Activated naive CD4-positive, alpha-beta T cell treated with anti-CD3 and anti-CD28 coated beads, Interleukin-2, amount 50 U/mL, for 16 hours (primary cell): ENCODE measurements around the gene ODAD2.
"Not testable (repeated sequence)": the region's sequence is repeated elsewhere in the genome, so short reads cannot be mapped to it uniquely, and the experiment has no call there.

Source experiments
- DNase-seq: peaks from one replicate; pipeline ENCODE4 v3.0.0-alpha.2; 2020

ODAD2 gene

DNA sequence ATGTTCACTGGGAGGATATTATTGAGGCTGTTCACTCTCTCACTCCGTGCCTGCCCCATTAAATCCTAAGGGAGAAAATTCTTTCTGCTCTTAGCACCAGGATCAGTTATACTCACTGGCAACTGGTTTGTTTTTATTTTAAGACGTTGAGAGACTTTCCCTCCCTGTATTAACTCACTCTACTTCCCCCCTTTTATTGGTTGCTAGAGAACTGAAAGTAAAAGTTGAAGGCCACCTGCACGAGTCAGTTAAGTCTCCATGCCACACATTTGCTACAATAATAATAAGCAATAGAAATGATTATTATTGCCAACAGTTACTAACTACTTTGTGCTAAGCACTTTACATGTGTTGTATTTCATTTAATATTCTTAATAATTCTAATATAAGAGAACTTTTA is 40.5 kb downstream of the ODAD2 start:
- not testable (repeated sequence) for DNase-seq

DNA sequence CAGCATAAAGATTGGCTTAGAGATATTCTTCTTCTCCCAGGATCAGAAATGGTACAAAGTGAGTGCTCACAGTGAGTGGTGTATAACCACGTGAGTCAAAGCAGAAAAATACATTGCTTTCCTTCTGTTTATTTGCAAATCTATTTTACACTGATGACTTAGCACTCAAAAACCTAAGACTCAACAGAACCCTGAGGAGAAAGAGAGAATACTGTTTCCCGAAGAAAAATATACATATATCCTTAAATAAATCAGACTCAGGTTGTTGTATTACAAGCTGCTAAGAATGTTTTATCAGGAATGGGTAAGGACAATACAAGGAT is 48.7 kb downstream of the ODAD2 start:
- DNase-seq, result no peak

DNA sequence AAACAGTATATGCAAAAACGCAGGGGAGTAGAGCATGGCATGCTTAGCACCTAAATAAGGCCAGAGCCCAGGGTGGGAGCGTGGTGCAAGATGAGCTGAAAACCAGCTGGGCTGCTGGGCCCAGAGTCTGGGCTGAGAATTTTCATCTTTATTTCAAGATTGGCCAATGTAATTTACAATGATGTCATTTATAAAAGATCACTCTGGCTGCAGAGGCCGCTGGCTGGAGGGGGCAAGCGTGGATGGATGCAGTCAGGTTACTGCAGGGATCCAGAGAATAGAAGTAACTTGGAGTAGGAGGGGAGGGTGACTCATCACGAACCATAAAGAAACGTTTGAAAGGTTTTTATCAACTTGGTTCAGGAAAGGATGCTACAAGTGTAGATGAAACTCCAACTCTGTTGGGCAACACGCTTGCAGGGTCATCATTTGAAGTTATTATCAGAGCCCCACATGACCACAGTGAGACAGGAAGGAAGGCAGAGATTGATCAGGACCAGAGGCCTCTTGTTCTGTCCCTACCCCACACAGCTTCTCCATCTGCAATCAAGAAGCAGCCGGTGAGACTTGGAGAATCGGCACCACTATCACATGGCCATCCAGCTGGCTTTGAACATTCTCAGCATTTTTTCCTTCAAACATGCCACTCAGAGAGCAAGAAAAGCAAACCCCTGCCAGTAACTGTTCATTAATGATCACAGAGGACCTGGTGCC is 49.2 kb downstream of the ODAD2 start:
- no peak for DNase-seq

DNA sequence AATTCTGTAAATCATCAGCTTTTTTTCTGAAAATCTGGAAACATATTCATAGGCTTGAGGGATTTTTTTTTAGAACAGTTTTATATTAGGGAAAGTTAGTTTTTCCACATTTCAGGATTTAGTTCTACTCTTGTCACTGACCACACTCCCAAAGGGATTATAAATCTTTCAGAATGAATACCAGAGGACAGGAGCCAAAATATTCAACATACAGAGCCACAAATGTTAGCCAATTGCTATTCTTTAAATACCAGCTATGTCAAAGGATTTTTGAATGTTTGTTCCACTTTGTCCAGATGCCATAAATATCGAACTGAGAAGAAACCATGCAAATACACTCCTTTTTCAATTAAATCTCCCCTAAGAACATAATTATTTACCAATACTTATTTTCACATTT is 50.7 kb downstream of the ODAD2 start:
- no peak for DNase-seq

DNA sequence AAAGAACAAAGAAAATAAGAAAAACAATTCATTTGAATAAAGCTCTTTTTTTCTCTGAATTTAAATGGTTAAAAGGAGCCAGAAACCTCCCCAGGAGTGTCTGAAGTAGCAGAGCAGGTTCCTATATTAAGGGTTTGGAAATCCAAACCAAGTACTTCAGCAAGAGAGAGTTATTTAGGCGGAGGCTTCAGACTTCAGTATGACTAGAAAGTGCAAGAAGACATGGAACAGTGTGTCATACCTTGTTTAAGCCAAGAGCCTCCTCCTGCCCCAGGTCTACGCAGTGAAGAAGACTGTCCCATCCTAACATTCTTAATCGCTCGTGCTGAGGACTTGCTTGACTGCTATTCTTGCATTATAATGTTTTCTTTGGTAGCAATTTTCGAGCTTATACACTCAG is 51.3 kb downstream of the ODAD2 start:
- DNase-seq, result no peak

DNA sequence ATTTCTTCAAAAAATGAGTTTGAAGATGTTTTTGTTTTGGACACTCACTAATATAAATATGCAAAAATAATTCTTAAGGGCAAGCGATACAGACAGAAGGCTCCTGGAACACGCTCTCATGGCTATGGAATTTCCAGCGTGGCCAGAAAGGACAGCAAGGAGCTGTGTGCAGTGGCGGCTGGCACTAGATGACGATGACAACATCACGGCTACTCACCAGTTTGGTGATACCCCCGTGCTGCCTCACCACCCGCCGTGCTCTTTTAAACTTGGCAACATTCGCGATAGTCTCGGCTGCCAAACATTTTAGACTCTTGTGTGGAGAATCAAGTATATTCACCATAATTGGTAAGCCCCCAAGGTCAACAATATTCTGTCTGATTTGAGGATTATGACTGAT is 54.9 kb downstream of the ODAD2 start:
- no peak for DNase-seq

DNA sequence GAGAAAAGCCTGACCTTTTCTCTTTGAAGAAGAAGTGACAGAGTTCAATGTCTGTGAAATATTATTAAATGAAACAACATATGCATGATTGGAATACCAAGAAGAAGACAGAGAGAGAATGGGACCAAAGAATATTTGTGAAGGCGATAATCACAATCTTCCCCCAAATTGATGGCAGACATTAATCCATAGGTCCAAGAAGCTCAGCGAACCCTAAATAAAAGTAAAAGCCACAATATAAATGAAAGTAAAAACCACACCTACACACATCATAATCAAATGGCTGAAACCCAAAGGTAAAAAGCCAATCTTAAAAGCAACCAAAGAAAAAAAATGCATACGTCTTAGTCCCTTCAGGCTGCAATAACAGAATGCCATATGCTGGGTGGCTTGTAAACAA is 84.0 kb downstream of the ODAD2 start:
- DNase-seq, result no peak

DNA sequence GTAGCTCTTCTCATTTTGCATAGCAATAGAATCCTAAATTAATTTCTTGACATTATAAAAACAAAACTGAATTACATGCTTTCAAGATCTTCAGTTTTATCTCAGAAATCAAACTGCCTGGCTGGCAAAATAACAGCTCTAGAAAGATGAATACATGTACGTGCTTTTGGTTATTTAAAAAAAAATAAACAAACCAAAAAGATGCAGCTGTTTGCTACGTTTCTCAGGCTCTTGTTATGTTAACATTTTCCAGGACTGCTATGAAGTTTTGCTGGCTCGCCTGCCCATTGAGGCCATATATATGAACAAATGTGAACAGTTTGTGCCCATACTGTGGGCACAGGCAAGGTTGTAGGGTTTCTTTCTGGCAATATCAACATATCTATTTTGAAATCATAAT is 86.6 kb downstream of the ODAD2 start:
- DNase-seq, result no peak

DNA sequence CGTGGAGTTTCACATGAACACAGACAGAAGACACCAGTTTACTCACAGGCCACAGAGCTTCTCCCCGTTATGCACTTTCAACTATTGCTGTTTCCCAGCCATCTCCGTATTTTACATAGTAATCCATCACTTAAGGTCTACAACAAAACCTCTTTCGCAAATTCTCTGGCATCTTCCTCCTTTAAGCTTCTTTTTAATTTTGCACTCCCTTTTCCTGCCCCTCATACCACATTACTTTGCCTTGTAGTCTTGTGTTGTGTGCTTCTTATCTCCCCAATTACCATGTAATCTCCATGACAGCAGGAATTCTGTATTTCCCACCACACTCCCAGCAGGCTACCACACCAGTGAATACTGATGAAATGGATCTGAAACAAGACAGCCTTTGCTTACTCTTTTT is 87.3 kb downstream of the ODAD2 start:
- DNase-seq, result no peak

DNA sequence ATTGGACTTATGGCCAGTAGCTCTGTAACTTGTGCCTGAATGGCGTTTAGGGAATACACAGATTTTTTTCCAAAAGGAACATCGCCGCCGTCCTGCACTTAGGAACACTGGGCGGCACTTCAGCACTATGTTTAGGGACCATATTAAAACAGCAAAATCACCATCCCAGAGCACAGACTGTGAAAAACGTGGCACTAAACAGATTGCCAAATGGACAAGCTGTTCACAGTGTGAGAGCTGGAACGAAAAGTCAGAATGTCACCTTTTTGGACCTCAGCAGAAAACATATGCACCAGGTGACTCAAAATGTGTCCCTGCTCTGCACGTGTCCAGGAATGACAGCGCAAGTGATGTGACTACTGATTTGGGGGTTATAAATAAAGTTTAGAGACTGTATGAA is 87.9 kb downstream of the ODAD2 start:
- no peak for DNase-seq

DNA sequence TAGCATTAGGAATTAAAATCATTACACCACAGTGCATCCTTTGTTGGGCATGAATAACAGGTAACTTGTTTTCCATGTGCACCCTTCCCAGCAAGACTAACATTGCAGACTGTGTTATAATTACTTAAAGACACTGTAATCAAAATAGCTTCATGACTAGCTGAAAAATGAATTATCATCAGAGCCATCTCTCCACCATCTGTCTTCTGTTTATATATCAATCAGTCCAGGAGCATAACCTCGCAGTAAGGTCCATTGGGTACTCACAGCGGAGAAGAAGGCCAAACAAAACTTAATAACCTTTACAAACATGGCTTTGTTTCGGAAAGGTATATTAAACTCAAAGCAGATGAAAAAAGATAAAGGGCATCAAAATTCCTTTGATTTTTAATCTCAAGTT is 90.6 kb downstream of the ODAD2 start:
- DNase-seq, result no peak

DNA sequence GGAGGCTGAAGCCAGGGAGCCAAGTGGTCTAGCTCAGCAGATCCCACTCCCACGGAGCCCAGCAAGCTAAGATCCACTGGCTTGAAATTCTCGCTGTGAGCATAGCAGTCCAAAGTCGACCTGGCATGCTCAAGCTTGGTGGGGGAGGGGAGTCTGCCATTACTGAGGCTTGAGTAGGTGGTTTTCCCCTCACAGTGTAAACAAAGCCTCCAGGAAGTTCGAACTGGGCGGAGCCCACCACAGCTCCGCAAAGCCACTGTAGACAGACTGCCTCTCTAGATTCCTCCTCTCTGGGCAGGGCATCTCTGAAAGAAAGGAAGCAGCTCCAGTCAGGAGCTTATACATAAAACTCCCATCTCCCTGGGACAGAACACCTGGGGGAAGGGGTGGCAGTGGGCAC is 99.4 kb downstream of the ODAD2 start:
- not testable (repeated sequence) for DNase-seq

DNA sequence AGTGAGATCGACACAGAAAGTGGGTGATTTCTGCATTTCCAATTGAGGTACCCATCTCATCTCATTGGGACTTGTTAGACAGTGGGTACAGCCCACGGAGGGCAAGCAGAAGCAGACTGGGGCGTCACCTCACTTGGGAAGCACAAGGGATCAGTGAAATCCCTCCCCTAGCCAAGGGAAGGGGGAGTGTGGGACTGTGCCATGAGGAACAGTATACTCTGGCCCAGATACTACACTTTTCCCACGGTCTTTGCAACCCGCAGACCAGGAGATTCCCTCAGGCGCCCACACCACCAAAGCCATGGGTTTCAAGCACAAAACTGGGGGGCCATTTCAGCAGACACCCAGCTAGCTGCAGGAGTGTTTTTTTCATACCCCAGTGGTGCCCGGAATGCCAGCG is 99.8 kb downstream of the ODAD2 start:
- DNase-seq, result no peak

DNA sequence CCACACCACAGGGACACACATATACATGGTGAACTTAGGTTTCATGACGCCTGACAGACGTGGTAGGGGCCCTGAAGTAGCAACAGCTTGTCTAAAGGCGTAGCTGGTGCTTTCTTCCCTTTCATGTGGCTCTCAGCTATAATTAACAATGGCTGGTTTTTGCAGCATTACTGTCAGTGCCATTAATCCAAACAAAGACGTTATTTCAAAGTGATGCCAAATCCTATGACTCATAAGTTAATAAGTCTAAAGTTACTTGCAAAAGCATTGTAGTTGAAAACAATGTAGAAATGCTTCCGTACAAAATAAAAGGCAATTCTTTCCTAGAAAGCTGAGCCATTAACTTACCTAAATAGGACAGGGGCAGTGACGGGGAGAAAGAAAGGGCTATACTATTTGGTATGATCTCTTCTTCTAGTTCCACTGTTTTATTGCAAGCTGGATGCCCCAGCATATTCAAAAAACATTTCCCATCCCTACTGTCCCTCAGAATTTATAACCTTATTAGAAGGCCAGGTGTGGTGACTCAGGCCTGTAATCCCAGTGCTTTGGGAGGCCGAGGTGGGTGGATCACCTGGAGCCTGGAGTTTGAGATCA is 105.4 kb downstream of the ODAD2 start:
- DNase-seq, result no peak

DNA sequence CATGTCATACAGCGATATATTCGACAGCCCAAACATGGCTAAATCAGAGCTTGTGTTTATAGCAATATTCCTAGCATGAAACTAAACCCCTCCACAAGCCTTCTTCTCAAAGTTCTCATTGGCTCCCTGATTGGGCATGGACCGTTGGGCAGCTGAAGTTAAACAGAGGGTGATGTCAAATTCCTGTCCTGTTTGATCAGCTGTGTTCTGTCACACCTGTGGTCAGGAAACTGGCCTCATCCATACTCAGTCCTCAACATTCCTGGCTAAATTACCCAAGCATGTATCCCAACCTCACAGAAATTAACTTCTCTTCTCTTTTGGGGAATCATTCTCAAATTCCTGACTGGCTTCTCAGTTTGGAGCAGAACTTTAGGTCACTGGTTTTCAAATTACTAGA is 107.9 kb downstream of the ODAD2 start:
- no peak for DNase-seq

DNA sequence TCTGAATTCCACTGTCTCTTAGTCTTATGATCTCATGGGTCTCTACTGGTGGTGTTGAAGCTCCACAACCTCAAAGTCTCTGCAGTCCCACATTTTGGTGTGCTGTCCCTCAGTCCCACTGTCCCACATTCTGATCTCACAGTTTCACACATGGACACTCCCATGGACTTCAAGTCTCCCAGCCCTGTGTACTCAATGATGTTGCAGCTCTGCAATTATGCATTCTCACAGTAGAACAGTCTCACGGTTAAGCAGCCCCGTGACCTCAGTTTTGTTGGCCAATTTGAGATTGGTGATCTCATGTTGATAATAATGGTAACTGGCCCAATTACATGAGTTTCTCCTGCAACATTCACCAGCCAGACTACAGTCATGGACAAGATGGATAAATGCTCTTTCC is 109.4 kb downstream of the ODAD2 start:
- no peak for DNase-seq

DNA sequence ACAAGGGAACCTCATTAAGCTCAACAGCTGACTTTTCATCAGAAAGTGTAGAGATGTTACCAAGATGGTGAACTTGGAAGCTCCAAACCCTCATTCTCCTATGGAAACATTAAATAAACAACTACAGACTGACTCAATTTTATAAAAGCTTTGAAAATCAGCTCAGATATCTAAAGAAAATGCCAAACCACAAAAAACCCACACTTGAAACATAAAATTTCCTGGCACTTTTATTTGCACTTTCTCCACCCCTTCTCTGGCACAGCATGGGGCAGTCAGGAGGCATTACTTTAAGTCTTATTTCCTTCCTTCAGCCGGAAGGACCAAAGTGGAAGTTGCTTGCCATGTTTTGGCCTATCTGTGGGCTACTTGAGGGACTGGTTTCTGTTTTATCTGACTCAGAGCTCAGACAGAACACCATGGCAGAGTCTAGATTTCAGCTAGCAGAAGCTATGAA is 114.7 kb downstream of the ODAD2 start:
- no peak for DNase-seq

DNA sequence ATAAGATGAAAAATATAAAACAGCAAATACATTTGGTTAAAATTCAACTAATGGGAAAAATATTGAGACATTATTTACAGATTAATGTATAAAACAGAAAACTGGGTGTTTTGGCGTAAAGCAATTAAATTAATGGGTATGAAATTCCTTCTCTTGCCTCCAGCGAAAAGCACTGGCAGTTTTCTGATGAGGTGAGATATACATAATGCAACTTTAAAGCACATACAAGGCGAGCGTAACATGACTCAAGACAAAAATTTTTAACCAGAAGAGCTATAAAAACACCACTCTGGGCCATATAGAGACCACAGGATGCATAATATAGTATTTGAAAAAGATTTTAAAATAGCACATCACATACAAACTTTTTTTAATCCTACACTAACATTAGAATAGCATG is 120.6 kb downstream of the ODAD2 start:
- DNase-seq, result no peak

DNA sequence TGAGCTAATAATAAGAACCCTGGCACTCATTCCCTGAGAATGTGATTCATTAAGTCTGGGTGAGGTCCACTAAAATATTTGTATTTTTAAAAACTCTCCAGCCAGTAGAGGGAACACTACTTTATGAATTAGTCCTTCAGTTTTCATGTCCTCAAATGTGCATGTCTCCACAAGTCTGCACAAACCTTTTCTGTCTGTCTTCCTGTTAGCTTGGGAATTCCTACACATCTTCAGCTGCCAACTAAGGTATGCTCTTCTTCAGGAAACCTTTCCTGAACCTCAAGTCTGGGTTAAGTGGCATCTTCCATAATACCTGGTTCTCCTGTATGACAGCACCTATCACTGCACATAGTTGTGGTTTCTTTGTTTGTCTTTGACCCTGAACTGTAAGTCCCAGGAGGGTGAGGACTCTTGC is 133.7 kb downstream of the ODAD2 start:
- no peak for DNase-seq

DNA sequence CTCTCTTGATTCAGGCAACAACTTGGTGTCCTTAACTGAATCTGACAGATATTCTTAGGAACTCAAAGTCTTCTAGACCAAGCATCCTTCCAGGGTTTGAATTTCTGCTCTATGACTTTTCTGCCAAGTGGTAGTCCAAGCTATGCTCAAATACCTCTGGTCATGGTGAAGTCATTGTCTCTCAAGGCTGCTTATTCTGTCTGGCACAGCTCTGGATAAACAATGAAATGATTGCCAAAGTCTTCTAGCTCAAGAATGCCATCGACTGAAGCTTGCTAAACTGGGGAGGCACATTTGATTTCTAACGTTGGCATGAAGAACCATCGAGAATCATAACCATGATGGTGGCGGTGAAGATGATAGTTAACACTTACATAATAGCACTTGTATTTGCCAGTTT is 137.1 kb downstream of the ODAD2 start:
- no peak for DNase-seq

DNA sequence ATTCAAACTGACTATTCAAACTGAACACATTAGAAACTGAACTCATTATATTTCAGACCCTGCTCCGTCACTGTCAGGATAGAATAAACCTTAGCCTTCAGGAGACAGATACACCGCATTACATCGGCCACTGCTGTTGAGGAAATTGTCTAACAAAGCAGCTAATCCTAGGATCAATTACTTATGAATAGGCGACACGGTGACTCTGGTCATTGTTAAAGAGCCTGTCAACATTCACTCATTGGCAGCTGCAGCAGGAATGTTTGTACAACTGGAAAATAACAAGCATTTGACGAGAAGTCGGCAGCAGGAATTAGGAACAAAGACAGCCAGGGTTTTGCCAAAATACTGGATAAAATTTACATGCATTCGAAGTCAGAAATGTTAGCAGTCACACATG is 141.3 kb downstream of the ODAD2 start:
- DNase-seq, result no peak

DNA sequence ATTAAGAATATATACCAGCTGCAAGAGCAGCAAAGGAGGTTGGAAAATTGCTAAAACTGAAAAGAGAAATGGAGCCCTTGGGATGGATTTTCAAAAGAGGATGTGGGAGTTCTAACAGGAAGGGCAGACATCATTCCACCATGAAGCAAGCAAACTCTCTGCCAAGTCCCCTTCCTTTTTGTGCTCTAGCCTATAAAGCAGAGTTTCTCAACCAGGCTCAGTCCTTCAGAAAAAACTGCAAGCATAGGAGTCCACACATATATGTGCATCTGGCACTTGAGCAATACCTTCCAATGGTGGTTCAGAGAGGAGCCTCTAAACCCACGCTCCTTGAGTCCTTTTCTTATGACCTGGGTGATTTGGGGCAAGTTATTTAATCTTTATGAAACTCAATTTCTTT is 154.7 kb downstream of the ODAD2 start:
- no peak for DNase-seq

DNA sequence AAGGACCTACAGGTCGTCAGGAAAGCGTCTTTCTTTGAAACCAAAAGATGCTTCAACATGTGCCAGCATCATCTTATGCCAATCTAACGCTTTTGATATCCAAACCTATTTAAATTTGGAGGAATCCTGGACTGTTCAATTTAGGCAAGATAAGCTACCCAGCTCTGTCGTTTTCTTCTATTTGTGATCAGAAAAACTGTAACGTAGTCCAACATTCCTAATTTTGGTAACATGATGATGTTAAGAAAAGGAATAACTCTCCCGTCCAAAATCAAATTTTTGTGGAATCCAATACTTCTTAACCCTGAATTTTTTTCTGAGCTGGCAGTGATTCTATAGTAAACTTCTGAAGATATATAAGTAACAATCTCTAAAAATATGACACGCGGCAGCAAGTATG is 160.0 kb downstream of the ODAD2 start:
- DNase-seq, result no peak

DNA sequence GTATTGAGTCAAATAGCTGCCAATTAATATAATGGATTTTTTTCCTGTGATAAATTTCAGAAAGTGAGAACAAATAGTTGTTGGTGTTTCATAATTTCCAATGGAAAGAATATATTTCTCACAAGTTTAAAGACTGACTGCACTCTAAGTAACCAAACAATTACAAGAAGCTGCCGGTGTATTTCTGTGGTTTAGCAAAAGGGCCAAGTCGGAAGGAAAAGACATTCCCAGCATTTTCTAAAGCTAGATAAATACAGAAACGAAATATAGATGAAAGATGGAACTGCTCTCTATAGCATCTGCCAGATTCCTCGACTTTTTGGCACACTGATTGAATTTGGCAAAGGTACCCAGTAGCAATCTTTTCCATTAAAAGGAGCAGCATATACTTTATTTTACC is 160.5 kb downstream of the ODAD2 start:
- no peak for DNase-seq

DNA sequence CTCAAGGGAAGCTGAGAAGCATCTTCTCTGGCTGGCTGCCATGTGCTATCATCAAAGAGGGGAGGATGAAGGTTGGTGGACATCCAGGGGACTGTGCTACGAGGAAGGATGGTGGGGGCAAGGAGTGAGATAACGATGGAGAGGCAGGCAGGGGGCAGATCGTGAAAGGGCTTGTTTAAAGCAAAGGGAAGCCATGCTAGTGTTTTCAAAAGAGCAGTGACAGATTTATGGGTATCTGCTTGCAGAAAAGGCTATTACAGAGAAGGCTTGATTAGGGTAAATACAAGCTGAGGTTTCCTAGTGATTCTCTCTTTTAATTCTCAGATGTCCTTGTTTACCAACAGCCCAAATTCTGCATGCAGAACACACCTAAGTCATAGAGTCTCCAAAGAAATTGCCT is 164.4 kb downstream of the ODAD2 start:
- DNase-seq, result no peak
